SK-N-SH treated with all-trans-retinoic acid at 6 μM for 48 hours (cell line): ENCODE measurements around the gene SELL.
"Not testable (repeated sequence)": the region's sequence is repeated elsewhere in the genome, so short reads cannot be mapped to it uniquely, and the experiment has no call there.

Experiments
- ATAC-seq: fragments of 200-7000 bp; cut with Tn5 transposase; 3 replicates; pipeline ENCODE4 v1.9.1; 2020; ENCODE audit warnings: mild to moderate bottlenecking, moderate library complexity
- BACH2 ChIP-seq: fragments of 250-450 bp; sonication (Bioruptor Pico); IDR thresholded peaks from 2 replicates; pipeline ENCODE4 v1.9.0; 2021; ENCODE audit warnings: mild to moderate bottlenecking, borderline replicate concordance
- CSDC2 ChIP-seq: fragments of 250-450 bp; sonication (Bioruptor Pico); IDR thresholded peaks from 2 replicates; pipeline ENCODE4 v1.5.0; 2020; ENCODE audit warnings: mild to moderate bottlenecking, moderate library complexity
- ESRRG ChIP-seq: fragments of 250-450 bp; sonication (Bioruptor Pico); IDR thresholded peaks from 2 replicates; pipeline ENCODE4 v1.6.1; 2021; ENCODE audit warnings: mild to moderate bottlenecking
- GLIS3 ChIP-seq: fragments of 250-450 bp; sonication (Bioruptor Pico); IDR thresholded peaks from 2 replicates; pipeline ENCODE4 v1.5.0; 2020; ENCODE audit warnings: mild to moderate bottlenecking, moderate library complexity
- ISL1 ChIP-seq: fragments of 250-450 bp; sonication (Bioruptor Pico); IDR thresholded peaks from 2 replicates; pipeline ENCODE4 v2.1.2; 2022; ENCODE audit warnings: mild to moderate bottlenecking, moderate library complexity
- OSR1 ChIP-seq: fragments of 250-450 bp; sonication (Bioruptor Pico); IDR thresholded peaks from 2 replicates; pipeline ENCODE4 v1.8.0; 2022; ENCODE audit warnings: moderate library complexity, mild to moderate bottlenecking, inconsistent platforms
- POU6F1 ChIP-seq: fragments of 250-450 bp; sonication (Bioruptor Pico); IDR thresholded peaks from 2 replicates; pipeline ENCODE4 v1.8.0; 2021; ENCODE audit warnings: low read depth, mild to moderate bottlenecking, moderate library complexity, borderline replicate concordance
- PPARA ChIP-seq: fragments of 250-450 bp; sonication (Bioruptor Pico); IDR thresholded peaks from 2 replicates; pipeline ENCODE4 v1.5.0; 2020; ENCODE audit warnings: mild to moderate bottlenecking, borderline replicate concordance
- RARB ChIP-seq: fragments of 250-450 bp; sonication (Bioruptor Pico); IDR thresholded peaks from 2 replicates; pipeline ENCODE4 v1.8.0; 2021; ENCODE audit warnings: mild to moderate bottlenecking, moderate library complexity
- SNAI2 ChIP-seq: fragments of 250-450 bp; sonication (Bioruptor Pico); IDR thresholded peaks from 2 replicates; pipeline ENCODE4 v1.5.0; 2020; ENCODE audit warnings: mild to moderate bottlenecking, moderate library complexity
- TCF4 ChIP-seq: fragments of 250-450 bp; sonication (Bioruptor Pico); IDR thresholded peaks from 2 replicates; pipeline ENCODE4 v1.8.0; 2021; ENCODE audit warnings: mild to moderate bottlenecking, moderate library complexity, borderline replicate concordance
- TOX ChIP-seq: fragments of 250-450 bp; sonication (Bioruptor Pico); IDR thresholded peaks from 2 replicates; pipeline ENCODE4 v1.8.0; 2021; ENCODE audit warnings: mild to moderate bottlenecking, moderate library complexity, borderline replicate concordance
- ZC3H10 ChIP-seq: fragments of 250-450 bp; sonication (Bioruptor Pico); IDR thresholded peaks from 2 replicates; pipeline ENCODE4 v1.5.1; 2021; ENCODE audit warnings: mild to moderate bottlenecking, moderate library complexity
- ZFP3 ChIP-seq: fragments of 250-450 bp; sonication (Bioruptor Pico); IDR thresholded peaks from 2 replicates; pipeline ENCODE4 v1.5.0; 2020; ENCODE audit warnings: mild to moderate bottlenecking, moderate library complexity
- ZFP30 ChIP-seq: fragments of 450-650 bp; formaldehyde crosslinking; IDR thresholded peaks from 2 replicates; pipeline ENCODE4 v1.5.0; 2022; ENCODE audit warnings: mild to moderate bottlenecking, moderate library complexity
- ZNF565 ChIP-seq: fragments of 450-650 bp; formaldehyde crosslinking; conservative IDR thresholded peaks from 2 replicates; pipeline ENCODE4 v1.5.0; 2020; ENCODE audit warnings: low read depth, mild to moderate bottlenecking, moderate library complexity
- ZNF8 ChIP-seq: fragments of 450-650 bp; formaldehyde crosslinking; IDR thresholded peaks from 2 replicates; pipeline ENCODE4 v1.5.0; 2020; ENCODE audit warnings: mild to moderate bottlenecking, moderate library complexity
- TF ChIP-seq, protein P1 (sequence below): fragments of 250-450 bp; sonication (Bioruptor Pico); IDR thresholded peaks from 2 replicates; pipeline ENCODE4 v1.5.0; 2020; ENCODE audit warnings: mild to moderate bottlenecking, moderate library complexity
- TF ChIP-seq, protein P2 (sequence below): fragments of 250-450 bp; sonication (Bioruptor Pico); IDR thresholded peaks from 2 replicates; pipeline ENCODE4 v1.8.0; 2020; ENCODE audit warnings: mild to moderate bottlenecking, moderate library complexity, borderline replicate concordance
- TF ChIP-seq, protein P3 (sequence below): fragments of 250-450 bp; sonication (Bioruptor Pico); IDR thresholded peaks from 2 replicates; pipeline ENCODE4 v1.5.1; 2020; ENCODE audit warnings: low read depth, mild to moderate bottlenecking, moderate library complexity

SELL gene

DNA sequence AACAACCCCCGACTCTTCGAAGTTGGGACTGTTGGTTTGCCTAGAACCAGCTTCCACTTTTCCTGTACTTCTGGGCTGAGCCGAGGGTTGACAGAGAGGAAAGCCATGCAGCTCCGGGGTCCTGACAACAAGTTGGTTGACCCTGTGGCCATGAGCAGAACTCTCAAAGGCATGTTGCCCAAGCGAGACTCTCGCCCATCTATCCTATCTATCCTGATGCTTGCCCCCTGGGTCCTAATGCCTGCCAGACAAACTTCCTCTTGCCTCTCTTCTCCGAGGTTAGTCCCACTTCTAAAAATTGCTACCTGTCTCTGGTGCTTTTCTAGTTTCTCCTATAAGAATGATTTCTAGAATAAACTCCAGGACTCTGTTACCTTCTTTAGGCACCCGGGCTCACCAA, 48.7 kb downstream of the SELL start:
- ATAC-seq, result not testable (repeated sequence)

DNA sequence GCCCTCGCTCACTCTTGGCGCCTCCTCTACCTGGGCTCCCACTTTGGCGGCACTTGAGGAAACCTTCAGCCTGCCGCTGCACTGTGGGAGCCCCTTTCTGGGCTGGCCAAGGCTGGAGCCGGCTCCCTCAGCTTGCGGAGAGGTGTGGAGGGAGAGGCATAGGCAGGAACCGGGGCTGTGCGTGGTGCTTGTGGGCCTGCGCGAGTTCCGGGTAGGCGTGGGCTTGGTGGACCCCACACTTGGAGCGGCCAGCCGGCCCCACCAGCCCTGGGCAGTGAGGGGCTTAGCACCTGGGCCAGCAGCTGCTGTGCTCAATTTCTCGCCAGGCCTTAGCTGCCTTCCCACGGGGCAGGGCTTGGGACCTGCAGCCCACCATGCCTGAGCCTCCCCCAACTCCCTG, 50.4 kb downstream of the SELL start:
- not testable (repeated sequence) for ATAC-seq

DNA sequence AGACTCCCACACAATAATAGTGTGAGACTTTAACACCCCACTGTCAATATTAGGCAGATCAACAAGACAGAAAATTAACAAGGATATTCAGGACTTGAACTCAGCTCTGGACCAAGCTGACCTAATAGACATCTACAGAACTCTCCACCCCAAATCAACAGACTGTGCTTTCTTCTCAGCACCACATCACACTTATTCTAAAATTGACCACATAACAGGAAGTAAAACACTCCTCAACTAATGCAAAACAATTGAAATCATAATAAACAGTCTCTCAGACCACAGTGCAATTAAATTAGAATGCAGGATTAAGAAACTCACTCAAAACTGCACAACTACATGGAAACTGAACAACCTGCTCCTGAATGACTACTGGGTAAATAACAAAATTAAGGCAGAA, 52.6 kb downstream of the SELL start:
- ATAC-seq, result not testable (repeated sequence)

- TF ChIP-seq, protein P1, sequence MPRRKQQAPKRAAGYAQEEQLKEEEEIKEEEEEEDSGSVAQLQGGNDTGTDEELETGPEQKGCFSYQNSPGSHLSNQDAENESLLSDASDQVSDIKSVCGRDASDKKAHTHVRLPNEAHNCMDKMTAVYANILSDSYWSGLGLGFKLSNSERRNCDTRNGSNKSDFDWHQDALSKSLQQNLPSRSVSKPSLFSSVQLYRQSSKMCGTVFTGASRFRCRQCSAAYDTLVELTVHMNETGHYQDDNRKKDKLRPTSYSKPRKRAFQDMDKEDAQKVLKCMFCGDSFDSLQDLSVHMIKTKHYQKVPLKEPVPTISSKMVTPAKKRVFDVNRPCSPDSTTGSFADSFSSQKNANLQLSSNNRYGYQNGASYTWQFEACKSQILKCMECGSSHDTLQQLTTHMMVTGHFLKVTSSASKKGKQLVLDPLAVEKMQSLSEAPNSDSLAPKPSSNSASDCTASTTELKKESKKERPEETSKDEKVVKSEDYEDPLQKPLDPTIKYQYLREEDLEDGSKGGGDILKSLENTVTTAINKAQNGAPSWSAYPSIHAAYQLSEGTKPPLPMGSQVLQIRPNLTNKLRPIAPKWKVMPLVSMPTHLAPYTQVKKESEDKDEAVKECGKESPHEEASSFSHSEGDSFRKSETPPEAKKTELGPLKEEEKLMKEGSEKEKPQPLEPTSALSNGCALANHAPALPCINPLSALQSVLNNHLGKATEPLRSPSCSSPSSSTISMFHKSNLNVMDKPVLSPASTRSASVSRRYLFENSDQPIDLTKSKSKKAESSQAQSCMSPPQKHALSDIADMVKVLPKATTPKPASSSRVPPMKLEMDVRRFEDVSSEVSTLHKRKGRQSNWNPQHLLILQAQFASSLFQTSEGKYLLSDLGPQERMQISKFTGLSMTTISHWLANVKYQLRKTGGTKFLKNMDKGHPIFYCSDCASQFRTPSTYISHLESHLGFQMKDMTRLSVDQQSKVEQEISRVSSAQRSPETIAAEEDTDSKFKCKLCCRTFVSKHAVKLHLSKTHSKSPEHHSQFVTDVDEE (CRISPR knock-in tag), result no peak
- TF ChIP-seq, protein P2, sequence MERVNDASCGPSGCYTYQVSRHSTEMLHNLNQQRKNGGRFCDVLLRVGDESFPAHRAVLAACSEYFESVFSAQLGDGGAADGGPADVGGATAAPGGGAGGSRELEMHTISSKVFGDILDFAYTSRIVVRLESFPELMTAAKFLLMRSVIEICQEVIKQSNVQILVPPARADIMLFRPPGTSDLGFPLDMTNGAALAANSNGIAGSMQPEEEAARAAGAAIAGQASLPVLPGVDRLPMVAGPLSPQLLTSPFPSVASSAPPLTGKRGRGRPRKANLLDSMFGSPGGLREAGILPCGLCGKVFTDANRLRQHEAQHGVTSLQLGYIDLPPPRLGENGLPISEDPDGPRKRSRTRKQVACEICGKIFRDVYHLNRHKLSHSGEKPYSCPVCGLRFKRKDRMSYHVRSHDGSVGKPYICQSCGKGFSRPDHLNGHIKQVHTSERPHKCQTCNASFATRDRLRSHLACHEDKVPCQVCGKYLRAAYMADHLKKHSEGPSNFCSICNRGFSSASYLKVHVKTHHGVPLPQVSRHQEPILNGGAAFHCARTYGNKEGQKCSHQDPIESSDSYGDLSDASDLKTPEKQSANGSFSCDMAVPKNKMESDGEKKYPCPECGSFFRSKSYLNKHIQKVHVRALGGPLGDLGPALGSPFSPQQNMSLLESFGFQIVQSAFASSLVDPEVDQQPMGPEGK (CRISPR knock-in tag), result no peak
- no peak for TF ChIP-seq ZC3H10
- no peak for TF ChIP-seq BACH2 (CRISPR knock-in tag)
- ATAC-seq, result no peak
Measured at GRCh38 chr1:169653873-169654272, 57.5 kb downstream of the SELL start.

DNA sequence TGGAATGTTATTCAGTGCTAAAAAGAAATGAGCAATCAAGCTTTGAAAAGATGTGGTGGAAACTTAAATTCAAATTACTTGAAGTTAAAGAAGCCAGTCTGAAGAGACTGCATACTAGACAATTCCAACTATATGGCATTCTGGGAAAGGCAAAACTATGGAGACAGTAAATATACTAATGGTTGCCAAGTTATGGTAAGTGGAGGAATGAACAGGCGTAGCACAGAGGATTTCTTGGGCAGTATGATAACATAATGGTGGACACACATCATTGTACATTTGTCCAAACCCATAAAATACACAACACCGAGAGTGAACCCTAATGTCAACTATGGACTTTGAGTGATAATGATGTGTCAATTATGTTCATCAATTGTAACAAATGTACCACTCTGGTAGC, 60.4 kb downstream of the SELL start:
- TF ChIP-seq OSR1, result no peak
- no peak for TF ChIP-seq CSDC2 (CRISPR knock-in tag)
- TF ChIP-seq TOX (CRISPR knock-in tag), result no peak
- no peak for TF ChIP-seq ZNF565
- TF ChIP-seq GLIS3 (CRISPR knock-in tag), result no peak
- TF ChIP-seq ISL1 (CRISPR knock-in tag), result no peak
- ATAC-seq, result no peak

DNA sequence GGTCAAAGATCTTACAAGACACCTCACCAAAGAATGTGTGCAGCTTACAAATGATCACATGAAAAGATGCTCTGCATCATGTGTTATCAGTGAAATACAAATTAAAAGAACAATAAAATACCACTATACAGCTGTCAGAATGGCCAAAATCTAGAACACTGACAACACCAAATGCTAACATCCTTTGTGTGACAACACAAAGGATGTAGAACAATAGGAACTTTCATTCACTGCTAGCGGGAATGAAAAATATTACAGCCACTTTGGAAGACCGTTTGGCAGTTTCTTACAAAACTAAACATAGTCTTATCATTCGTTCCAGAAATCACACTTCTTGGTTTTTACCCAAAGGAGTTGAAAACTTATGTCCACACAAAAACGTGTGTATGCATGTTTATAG, 60.9 kb downstream of the SELL start:
- TF ChIP-seq SNAI2 (CRISPR knock-in tag) (no peak), CSDC2 (CRISPR knock-in tag) (no peak), ZFP3 (CRISPR knock-in tag) (no peak), PPARA (CRISPR knock-in tag) (no peak), RARB (CRISPR knock-in tag) (no peak), ESRRG (CRISPR knock-in tag) (no peak), ZC3H10 (no peak), OSR1 (no peak), ZNF8 (CRISPR knock-in tag) (no peak), TCF4 (no peak), ZFP30 (no peak), ZNF565 (no peak), TOX (CRISPR knock-in tag) (no peak), GLIS3 (CRISPR knock-in tag) (no peak), POU6F1 (CRISPR knock-in tag) (no peak), BACH2 (CRISPR knock-in tag) (no peak)
- TF ChIP-seq, protein P2 (CRISPR knock-in tag), result no peak
- TF ChIP-seq, protein P1 (CRISPR knock-in tag), result no peak
- TF ChIP-seq, protein P3, sequence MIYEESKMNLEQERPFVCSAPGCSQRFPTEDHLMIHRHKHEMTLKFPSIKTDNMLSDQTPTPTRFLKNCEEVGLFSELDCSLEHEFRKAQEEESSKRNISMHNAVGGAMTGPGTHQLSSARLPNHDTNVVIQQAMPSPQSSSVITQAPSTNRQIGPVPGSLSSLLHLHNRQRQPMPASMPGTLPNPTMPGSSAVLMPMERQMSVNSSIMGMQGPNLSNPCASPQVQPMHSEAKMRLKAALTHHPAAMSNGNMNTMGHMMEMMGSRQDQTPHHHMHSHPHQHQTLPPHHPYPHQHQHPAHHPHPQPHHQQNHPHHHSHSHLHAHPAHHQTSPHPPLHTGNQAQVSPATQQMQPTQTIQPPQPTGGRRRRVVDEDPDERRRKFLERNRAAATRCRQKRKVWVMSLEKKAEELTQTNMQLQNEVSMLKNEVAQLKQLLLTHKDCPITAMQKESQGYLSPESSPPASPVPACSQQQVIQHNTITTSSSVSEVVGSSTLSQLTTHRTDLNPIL (CRISPR knock-in tag), result no peak
- TF ChIP-seq, all 23 proteins: peak for 0
- no peak for ATAC-seq
